Kidney glomerular epithelial cell (primary cell): Measurements from ENCODE around the gene C15orf40.
"Not testable (repeated sequence)": the region's sequence is repeated elsewhere in the genome, so short reads cannot be mapped to it uniquely, and the experiment has no call there.

Experiments
- DNase-seq: peaks from one replicate; lab custom pipeline; 2025; lab: John Stamatoyannopoulos, UW

C15orf40 gene

GRCh38 chr15:83011271-83012075, at the start of gene C15orf40:
C15orf40 (minus strand) TSS chr15:83011639; CDS start chr15:83011607, 32 bp downstream.
- peak; percentile 85 for DNase-seq

GRCh38 chr15:83057696-83058376, 46.4 kb upstream of the C15orf40 start:
- no peak for DNase-seq

GRCh38 chr15:83057002-83057401, 45.6 kb upstream of the C15orf40 start:
- no peak for DNase-seq

GRCh38 chr15:83053151-83053550, 41.7 kb upstream of the C15orf40 start:
- DNase-seq: peak; percentile 69

GRCh38 chr15:83046558-83047127, 35.2 kb upstream of the C15orf40 start:
- no peak for DNase-seq

GRCh38 chr15:83044156-83044555, 32.7 kb upstream of the C15orf40 start:
- no peak for DNase-seq

- no peak for DNase-seq
Measured at GRCh38 chr15:83039206-83039605, 27.8 kb upstream of the C15orf40 start.

GRCh38 chr15:83036253-83036652, 24.8 kb upstream of the C15orf40 start:
- DNase-seq: no peak

- DNase-seq: not testable (repeated sequence)
Measured at GRCh38 chr15:83031234-83031633, 19.8 kb upstream of the C15orf40 start.

- no peak for DNase-seq
Measured at GRCh38 chr15:83030021-83030420, 18.6 kb upstream of the C15orf40 start.

GRCh38 chr15:83018436-83018835, 7.0 kb upstream of the C15orf40 start:
- no peak for DNase-seq

- DNase-seq: no peak
Measured at GRCh38 chr15:83016906-83017305, 5.5 kb upstream of the C15orf40 start.

- DNase-seq: no peak
Measured at GRCh38 chr15:83015361-83015760, 3.9 kb upstream of the C15orf40 start.

- no peak for DNase-seq
Measured at GRCh38 chr15:83014205-83014653, 2.8 kb upstream of the C15orf40 start.

- no peak for DNase-seq
Measured at GRCh38 chr15:83012636-83013035, 1.2 kb upstream of the C15orf40 start.

- DNase-seq: no peak
Measured at GRCh38 chr15:83012076-83012426, 612 bp upstream of the C15orf40 start.

- peak; percentile 70 for DNase-seq
Measured at GRCh38 chr15:83010709-83011270, 649 bp downstream of the C15orf40 start.

GRCh38 chr15:83000672-83001031, 10.8 kb downstream of the C15orf40 start:
- DNase-seq: not testable (repeated sequence)

- peak; percentile 36 for DNase-seq
Measured at GRCh38 chr15:82999905-83000671, 11.4 kb downstream of the C15orf40 start.

- no peak for DNase-seq
Measured at GRCh38 chr15:82999426-82999825, 12.0 kb downstream of the C15orf40 start.

- DNase-seq: no peak
Measured at GRCh38 chr15:82995938-82996337, 15.5 kb downstream of the C15orf40 start.

- DNase-seq: no peak
Measured at GRCh38 chr15:82995076-82995475, 16.4 kb downstream of the C15orf40 start.
